ENCODE results near the gene UFSP2. TPM values are rescaled to one million over a fixed set of nuclear protein-coding genes. Genes with fewer than 3 reads are reported as not detected.

The UFSP2 gene
- total RNA-seq, 2 experiments from 2014 or later = 14.5 to 16.6 TPM

GRCh38 chr4:185426960-185427688 lies 1.4 kb upstream of the UFSP2 start:
- Mint-ChIP-seq H3K27ac (peak overlapping the region; percentile 91), H3K27me3 (peaks cover 6% of the 10 kb centered on the region), H3K9me3 (no peaks in the 10 kb centered on the region), H3K4me3 (peak overlapping the region; percentile 72), H3K4me1 (ENCODE audit: low read depth) (peaks cover 22% of the 10 kb centered on the region), H3K36me3 (ENCODE audit: low read depth) (peaks cover 27% of the 10 kb centered on the region)
- no peaks in the 10 kb centered on the region for H3K9me3 ChIP-seq (ENCODE audit: control insufficient read depth in 1 of 2, insufficient read depth in 1 of 2, low read length in 2 of 2)
- H3K4me3 ChIP-seq (ENCODE audit: low read length) = no peak overlapping the region
- no peaks in the 10 kb centered on the region for H3K27me3 ChIP-seq (ENCODE audit: control insufficient read depth in 1 of 2, insufficient read depth in 2 of 2, low read length in 2 of 2)
- H3K4me1 ChIP-seq (ENCODE audit: insufficient read depth, low read length) = peaks cover 18% of the 10 kb centered on the region
- DNase-seq (peak in 1 of 14 experiments; percentile 17), ATAC-seq (ENCODE audit: poor library complexity) (no peak)
- ChIA-PET CTCF (interaction anchor here (1.3 to 1.9 kb wide), 4 partner anchors 31 to 1982 kb away, joined by 3 to 9 read pairs (median 6); partner anchors contain the start of genes ANKRD37, CCDC110, CDKN2AIP and LRP2BP), POLR2A (interaction anchor here (5.0 kb wide), 1 partner anchor 31 kb away, joined by 88 read pairs; the partner anchor contains the start of genes ANKRD37 and LRP2BP)
- H3K36me3 ChIP-seq (ENCODE audit: insufficient read depth, low read length) = peaks cover 2% of the 10 kb centered on the region
- no peak for TF ChIP-seq CTCF (IDR thresholded peaks at IDR 0.05)
- no peak overlapping the region for H3K27ac ChIP-seq (ENCODE audit: low read depth in 1 of 2, low read length in 2 of 2)
- intact Hi-C loops (cut with DNase I, micrococcal nuclease) = loop anchor here (5.0 to 10.0 kb wide), 8 partner anchors 45 to 892 kb away; partner anchors contain the start of genes CFAP97 (in 2 of the 2), ACSL1 (in 1 of the 2), CCDC110 (in 1 of the 2) and SNX25 (in 1 of the 2)

GRCh38 chr4:185424905-185425646 lies 688 bp downstream of the UFSP2 start:
- Mint-ChIP-seq H3K36me3 (ENCODE audit: low read depth) (peaks cover 39% of the 10 kb centered on the region), H3K4me1 (ENCODE audit: low read depth) (peaks cover 31% of the 10 kb centered on the region), H3K27ac (peak overlapping the region; percentile 91), H3K27me3 (peaks cover 6% of the 10 kb centered on the region), H3K4me3 (peak overlapping the region; percentile 94), H3K9me3 (no peaks in the 10 kb centered on the region)
- Histone ChIP-seq H3K36me3 (ENCODE audit: insufficient read depth, low read length) (peaks cover 17% of the 10 kb centered on the region), H3K27ac (ENCODE audit: low read depth in 1 of 2, low read length in 2 of 2) (peak overlapping the region; percentile 88 to 99), H3K4me3 (ENCODE audit: low read length) (peak overlapping the region; percentile 99), H3K9me3 (ENCODE audit: control insufficient read depth in 1 of 2, insufficient read depth in 1 of 2, low read length in 2 of 2) (no peaks in the 10 kb centered on the region), H3K4me1 (ENCODE audit: insufficient read depth, low read length) (peaks cover 18% of the 10 kb centered on the region), H3K27me3 (ENCODE audit: control insufficient read depth in 1 of 2, insufficient read depth in 2 of 2, low read length in 2 of 2) (no peaks in the 10 kb centered on the region)
- peak in 3 of 14 experiments; percentile 15 to 48 (median 22) for DNase-seq
- ATAC-seq (ENCODE audit: poor library complexity) = no peak
- intact Hi-C loops (cut with DNase I, micrococcal nuclease) = loop anchor here (1.0 to 10.0 kb wide), 11 partner anchors 27 to 890 kb away; partner anchors contain the start of genes CFAP97 (in 2 of the 2), ACSL1 (in 1 of the 2), ANKRD37 (in 1 of the 2) and CCDC110 (in 1 of the 2)
- no peak for TF ChIP-seq CTCF (IDR thresholded peaks at IDR 0.05)
- ChIA-PET CTCF (interaction anchor here (0.7 to 1.9 kb wide), 4 partner anchors 21 to 173 kb away, joined by 3 to 9 read pairs (median 6); partner anchors contain the start of genes ANKRD37 and LRP2BP), POLR2A (interaction anchor here (0.6 to 5.0 kb wide), 16 partner anchors 10 to 951 kb away, joined by 3 to 88 read pairs (median 4); partner anchors contain the start of genes ANKRD37, CASP3, CYP4V2 and IRF2)
